ENCODE measurements around the gene GALNT2.

DNA sequence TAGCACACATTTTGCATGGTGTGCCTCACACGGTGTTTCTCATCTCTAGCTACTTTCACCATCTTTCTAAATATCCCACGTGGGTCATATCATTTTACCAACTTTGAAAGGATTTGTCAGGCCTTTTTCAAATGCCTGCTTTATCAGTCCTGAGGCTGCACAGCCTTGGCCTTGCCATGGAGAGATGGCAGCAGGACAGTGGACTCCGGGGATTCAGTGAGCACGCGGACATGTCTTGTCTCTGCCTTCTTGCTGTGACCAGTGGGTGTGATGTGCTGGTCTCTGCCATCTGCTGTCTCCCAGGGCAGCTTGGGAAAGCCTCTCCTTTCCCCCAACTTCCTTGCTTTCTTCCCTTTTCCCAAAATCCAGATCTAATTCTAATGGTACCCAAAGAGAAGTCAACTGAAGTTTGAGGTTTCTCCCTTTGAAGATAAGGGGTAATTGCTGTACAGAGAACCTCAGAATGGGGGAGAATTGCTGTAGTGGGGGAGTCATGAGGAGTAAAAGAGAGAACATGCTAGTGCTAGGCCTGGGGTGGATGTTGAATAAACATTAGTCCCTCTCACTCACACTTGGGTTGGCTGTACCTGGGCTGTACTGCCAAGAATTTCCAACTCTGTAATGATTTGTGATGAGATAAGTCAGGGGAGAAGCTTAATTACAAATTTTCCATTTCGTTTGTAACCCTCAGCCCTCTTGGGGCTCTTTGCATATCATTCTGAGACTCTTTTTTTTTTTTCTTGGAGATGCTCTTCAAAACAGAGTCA, 99.5 kb downstream of the GALNT2 start:
- TF ChIP-seq, protein P1, sequence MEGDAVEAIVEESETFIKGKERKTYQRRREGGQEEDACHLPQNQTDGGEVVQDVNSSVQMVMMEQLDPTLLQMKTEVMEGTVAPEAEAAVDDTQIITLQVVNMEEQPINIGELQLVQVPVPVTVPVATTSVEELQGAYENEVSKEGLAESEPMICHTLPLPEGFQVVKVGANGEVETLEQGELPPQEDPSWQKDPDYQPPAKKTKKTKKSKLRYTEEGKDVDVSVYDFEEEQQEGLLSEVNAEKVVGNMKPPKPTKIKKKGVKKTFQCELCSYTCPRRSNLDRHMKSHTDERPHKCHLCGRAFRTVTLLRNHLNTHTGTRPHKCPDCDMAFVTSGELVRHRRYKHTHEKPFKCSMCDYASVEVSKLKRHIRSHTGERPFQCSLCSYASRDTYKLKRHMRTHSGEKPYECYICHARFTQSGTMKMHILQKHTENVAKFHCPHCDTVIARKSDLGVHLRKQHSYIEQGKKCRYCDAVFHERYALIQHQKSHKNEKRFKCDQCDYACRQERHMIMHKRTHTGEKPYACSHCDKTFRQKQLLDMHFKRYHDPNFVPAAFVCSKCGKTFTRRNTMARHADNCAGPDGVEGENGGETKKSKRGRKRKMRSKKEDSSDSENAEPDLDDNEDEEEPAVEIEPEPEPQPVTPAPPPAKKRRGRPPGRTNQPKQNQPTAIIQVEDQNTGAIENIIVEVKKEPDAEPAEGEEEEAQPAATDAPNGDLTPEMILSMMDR (IDR thresholded peaks at IDR 0.05), result no peak
- TF ChIP-seq POLR2A (IDR thresholded peaks at IDR 0.05), result no peak
